ENCODE results near the gene GARNL3. TPM values are rescaled to one million over a fixed set of nuclear protein-coding genes. Genes with fewer than 3 reads are reported as not detected.

The GARNL3 gene
- total RNA-seq, 1 experiment from 2014 or later, result 11.8 TPM

GRCh38 chr9:127403507-127404192, 139.1 kb downstream of the GARNL3 start:
- no peak overlapping the region for H3K27ac Mint-ChIP-seq (ENCODE audit: unreplicated experiment)
- no TSS peak for BruUV-seq (replicated peaks)
- Histone ChIP-seq H3K4me3 (ENCODE audit: low read depth, low read length) (no peak overlapping the region), H3K4me1 (peaks cover 5% of the 10 kb centered on the region), H3K36me3 (ENCODE audit: control insufficient read depth, insufficient read depth, low read length) (peaks cover 2% of the 10 kb centered on the region), H3K9me3 (no peaks in the 10 kb centered on the region), H3K27me3 (replicated peaks; ENCODE audit: control insufficient read depth, insufficient read depth, low read length) (no peaks in the 10 kb centered on the region)
- intact Hi-C loops (cut with micrococcal nuclease; ENCODE audit: unreplicated experiment), result no loop called here
- peaks cover 9% of the 10 kb centered on the region for H3K4me1 Mint-ChIP-seq (ENCODE audit: low read depth, unreplicated experiment)
- no peaks in the 10 kb centered on the region for H3K9me3 Mint-ChIP-seq (ENCODE audit: unreplicated experiment)
- H3K36me3 Mint-ChIP-seq (ENCODE audit: insufficient read depth, unreplicated experiment), result peaks cover 73% of the 10 kb centered on the region
- DNase-seq, result no peak
- POLR2A ChIA-PET, result interaction anchor here (1.1 to 1.2 kb wide), 2 partner anchors 11 to 16 kb away, joined by 3 read pairs; no protein-coding TSS in a partner anchor
- CTCF ChIA-PET, result no interaction called here
- no peak overlapping the region for H3K4me3 Mint-ChIP-seq (ENCODE audit: unreplicated experiment)
- H3K27me3 Mint-ChIP-seq (ENCODE audit: insufficient read depth, unreplicated experiment), result no peaks in the 10 kb centered on the region
- no peak for TF ChIP-seq CTCF (IDR thresholded peaks at IDR 0.05; ENCODE audit: insufficient read depth in 1 of 2, low read depth in 1 of 2, low read length in 1 of 2, severe bottlenecking in 1 of 2, unreplicated experiment in 1 of 2)

- no peaks in the 10 kb centered on the region for H3K27me3 ChIP-seq (replicated peaks; ENCODE audit: control insufficient read depth, insufficient read depth, low read length)
- ChIA-PET CTCF (no interaction called here), POLR2A (interaction anchor here (1.1 to 1.2 kb wide), 2 partner anchors 12 to 17 kb away, joined by 3 read pairs; no protein-coding TSS in a partner anchor)
- peaks cover 2% of the 10 kb centered on the region for H3K36me3 ChIP-seq (ENCODE audit: control insufficient read depth, insufficient read depth, low read length)
- H3K4me1 Mint-ChIP-seq (ENCODE audit: low read depth, unreplicated experiment), result peaks cover 9% of the 10 kb centered on the region
- H3K4me1 ChIP-seq, result no peaks in the 10 kb centered on the region
- intact Hi-C loops (cut with micrococcal nuclease; ENCODE audit: unreplicated experiment), result no loop called here
- H3K4me3 ChIP-seq (ENCODE audit: low read depth, low read length), result no peak overlapping the region
- BruUV-seq (replicated peaks), result no TSS peak
- no peaks in the 10 kb centered on the region for H3K9me3 Mint-ChIP-seq (ENCODE audit: unreplicated experiment)
- no peaks in the 10 kb centered on the region for H3K27me3 Mint-ChIP-seq (ENCODE audit: insufficient read depth, unreplicated experiment)
- no peak for TF ChIP-seq CTCF (IDR thresholded peaks at IDR 0.05; ENCODE audit: insufficient read depth in 1 of 2, low read depth in 1 of 2, low read length in 1 of 2, severe bottlenecking in 1 of 2, unreplicated experiment in 1 of 2)
- H3K4me3 Mint-ChIP-seq (ENCODE audit: unreplicated experiment), result no peak overlapping the region
- DNase-seq, result no peak
- H3K36me3 Mint-ChIP-seq (ENCODE audit: insufficient read depth, unreplicated experiment), result peaks cover 63% of the 10 kb centered on the region
- no peaks in the 10 kb centered on the region for H3K9me3 ChIP-seq
- H3K27ac Mint-ChIP-seq (ENCODE audit: unreplicated experiment), result no peak overlapping the region
Measured at GRCh38 chr9:127404631-127405030, 140.1 kb downstream of the GARNL3 start.

- peak overlapping the region; percentile 61 for H3K27ac Mint-ChIP-seq (ENCODE audit: unreplicated experiment)
- CTCF ChIA-PET, result no interaction called here
- no peak overlapping the region for H3K4me3 ChIP-seq (ENCODE audit: low read depth, low read length)
- peaks cover 60% of the 10 kb centered on the region for H3K36me3 Mint-ChIP-seq (ENCODE audit: insufficient read depth, unreplicated experiment)
- no peaks in the 10 kb centered on the region for H3K9me3 ChIP-seq
- H3K27me3 ChIP-seq (replicated peaks; ENCODE audit: control insufficient read depth, insufficient read depth, low read length), result no peaks in the 10 kb centered on the region
- H3K27me3 Mint-ChIP-seq (ENCODE audit: insufficient read depth, unreplicated experiment), result no peaks in the 10 kb centered on the region
- H3K4me3 Mint-ChIP-seq (ENCODE audit: unreplicated experiment), result no peak overlapping the region
- BruUV-seq (replicated peaks), result no TSS peak
- intact Hi-C loops (cut with micrococcal nuclease; ENCODE audit: unreplicated experiment), result loop anchor here (2.0 kb wide), 1 partner anchor 45 kb away; no protein-coding TSS in a partner anchor
- H3K36me3 ChIP-seq (ENCODE audit: control insufficient read depth, insufficient read depth, low read length), result peaks cover 2% of the 10 kb centered on the region
- H3K4me1 ChIP-seq, result no peaks in the 10 kb centered on the region
- H3K9me3 Mint-ChIP-seq (ENCODE audit: unreplicated experiment), result no peaks in the 10 kb centered on the region
- peak in 1 of 2 experiments; percentile 35 for DNase-seq
- POLR2A ChIA-PET, result no interaction called here
- no peak for TF ChIP-seq CTCF (IDR thresholded peaks at IDR 0.05; ENCODE audit: insufficient read depth in 1 of 2, low read depth in 1 of 2, low read length in 1 of 2, severe bottlenecking in 1 of 2, unreplicated experiment in 1 of 2)
- peaks cover 9% of the 10 kb centered on the region for H3K4me1 Mint-ChIP-seq (ENCODE audit: low read depth, unreplicated experiment)
Measured at GRCh38 chr9:127405344-127406125, 141.0 kb downstream of the GARNL3 start.
